Activated CD8-positive, alpha-beta memory T cell treated with anti-CD3 and anti-CD28 coated beads for 24 hours (primary cell): Measurements from ENCODE around the gene INCA1.

Experiments
- DNase-seq: peaks from one replicate; pipeline ENCODE4 v3.0.0-alpha.2; 2020

INCA1 gene

DNA sequence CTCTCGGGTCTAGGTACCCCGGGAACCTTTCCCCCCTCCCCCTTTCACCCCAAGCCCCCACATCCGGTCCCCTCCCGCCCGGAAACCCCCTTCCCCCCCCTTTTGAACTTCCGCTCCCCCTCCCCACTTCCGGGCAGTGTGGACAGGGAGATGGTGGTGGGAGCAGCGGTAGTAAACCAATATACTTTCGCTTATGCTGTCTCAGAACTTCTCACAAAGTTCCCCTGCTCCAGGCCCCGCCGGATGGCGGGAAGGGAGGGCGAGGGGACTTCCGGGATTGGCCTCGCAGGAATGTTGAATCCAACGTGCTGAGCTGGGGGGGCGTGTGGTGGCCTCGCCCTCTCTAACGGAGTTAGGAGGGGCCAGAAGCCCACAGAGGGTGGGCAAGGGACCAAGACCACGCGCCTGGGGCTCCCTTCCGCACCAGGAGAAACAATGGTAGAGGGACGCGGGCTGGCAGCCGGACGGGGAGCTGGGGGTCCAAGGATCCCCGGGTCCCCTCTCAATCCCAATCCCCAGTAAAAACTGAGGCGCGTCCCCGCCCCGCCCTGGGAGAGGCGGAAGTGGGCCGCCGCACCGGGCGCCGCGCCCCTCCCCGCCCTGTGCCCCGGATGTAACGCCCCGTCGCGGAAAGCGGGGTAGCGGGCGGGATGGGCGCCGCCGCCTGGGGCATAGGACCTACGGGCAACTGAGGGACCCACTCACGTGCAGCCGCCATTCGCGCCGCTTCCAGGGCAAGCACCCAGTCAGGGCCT lies 49.7 kb downstream of the INCA1 start:
- peak; percentile 89 for DNase-seq

DNA sequence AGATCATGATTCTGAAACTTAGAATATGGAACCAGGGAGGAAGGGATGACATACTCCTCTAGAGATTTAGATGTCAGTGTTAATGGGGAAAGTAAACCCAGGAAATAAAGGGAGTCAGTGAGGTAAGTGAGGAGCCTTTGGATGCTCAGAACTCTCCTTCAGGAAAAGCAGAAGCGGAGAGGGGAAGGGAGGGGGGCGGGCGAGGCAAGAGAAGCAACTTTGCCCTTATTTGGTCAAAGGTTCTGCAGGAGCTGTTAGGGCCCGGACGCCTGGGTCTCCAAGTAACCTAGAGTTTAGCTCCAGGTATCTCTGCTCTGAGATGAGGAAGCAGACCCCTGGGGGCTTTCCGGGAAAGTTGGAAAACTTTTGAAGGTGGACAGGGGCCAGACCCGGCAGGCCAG lies 50.3 kb downstream of the INCA1 start:
- DNase-seq = no peak

DNA sequence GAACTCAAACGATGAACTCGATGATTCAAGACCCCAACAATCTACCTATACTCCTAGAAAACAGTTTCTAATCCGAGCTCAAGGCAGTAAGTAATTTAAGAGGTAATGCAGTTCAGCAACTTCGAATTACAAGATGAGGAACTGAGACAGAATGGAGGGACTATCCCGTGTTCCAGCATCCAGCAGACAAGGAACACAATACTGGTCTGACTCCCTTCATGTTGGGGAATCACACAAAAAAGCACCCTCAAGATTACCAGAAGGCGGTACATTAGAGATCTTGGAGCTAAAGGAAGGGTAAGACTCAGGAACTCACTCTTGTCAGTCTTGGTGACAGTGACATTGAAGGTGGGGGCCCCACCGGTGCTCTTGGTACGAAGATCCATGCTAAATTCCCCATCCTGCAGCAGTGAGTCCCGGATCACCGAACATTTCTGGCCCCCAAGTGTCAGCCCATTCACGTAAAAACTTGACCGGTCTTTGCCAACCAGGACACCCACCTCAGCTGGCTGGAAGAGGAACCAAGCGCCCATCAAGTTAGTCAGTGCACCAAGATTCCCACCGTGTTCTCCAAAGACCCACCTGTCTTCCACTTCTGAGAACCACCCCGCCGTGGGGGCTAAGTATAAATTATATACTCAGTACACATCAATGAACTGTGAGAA lies 50.9 kb downstream of the INCA1 start:
- DNase-seq = no peak

DNA sequence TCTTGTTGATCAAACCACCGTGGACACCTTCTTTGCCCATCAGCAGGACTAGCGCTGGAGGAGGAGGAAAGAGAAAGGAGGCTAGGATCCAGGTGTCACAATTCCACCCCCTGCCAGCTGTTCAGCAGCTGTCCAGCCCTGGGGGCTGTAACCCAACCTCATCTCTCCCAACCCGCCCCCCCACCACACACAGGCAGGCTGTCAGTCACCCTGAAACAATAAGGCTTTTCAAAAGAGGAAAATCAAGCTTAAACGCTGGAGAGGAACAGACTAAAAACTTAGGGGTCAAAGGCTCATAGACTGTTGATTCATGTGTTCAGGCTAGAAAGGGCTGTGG lies 51.4 kb downstream of the INCA1 start:
- DNase-seq = no peak

GRCh38 chr17:4945176-4945943 lies 52.0 kb downstream of the INCA1 start:
- peak; percentile 92 for DNase-seq

GRCh38 chr17:4944554-4945175 lies 52.7 kb downstream of the INCA1 start:
- peak; percentile 77 for DNase-seq

DNA sequence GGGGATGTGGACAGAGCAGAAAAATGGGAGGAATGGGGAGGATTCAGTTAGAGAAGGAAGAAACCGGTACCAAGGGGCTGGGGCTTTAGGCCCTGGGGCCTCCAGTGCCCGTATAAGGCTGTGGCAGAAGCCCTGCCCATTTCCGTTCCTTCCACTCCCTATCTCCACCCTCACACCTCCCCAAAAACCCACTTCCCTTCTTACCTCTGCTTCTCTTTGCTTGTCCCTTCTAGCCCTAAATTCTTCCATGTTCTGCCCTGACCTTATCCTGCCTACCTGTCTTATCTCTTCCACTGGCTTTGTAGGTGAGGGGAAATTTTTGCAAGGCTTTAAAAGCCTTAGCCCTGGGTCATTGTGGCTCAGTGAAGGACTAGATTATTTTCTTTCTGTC lies 53.2 kb downstream of the INCA1 start:
- peak; percentile 73 for DNase-seq

DNA sequence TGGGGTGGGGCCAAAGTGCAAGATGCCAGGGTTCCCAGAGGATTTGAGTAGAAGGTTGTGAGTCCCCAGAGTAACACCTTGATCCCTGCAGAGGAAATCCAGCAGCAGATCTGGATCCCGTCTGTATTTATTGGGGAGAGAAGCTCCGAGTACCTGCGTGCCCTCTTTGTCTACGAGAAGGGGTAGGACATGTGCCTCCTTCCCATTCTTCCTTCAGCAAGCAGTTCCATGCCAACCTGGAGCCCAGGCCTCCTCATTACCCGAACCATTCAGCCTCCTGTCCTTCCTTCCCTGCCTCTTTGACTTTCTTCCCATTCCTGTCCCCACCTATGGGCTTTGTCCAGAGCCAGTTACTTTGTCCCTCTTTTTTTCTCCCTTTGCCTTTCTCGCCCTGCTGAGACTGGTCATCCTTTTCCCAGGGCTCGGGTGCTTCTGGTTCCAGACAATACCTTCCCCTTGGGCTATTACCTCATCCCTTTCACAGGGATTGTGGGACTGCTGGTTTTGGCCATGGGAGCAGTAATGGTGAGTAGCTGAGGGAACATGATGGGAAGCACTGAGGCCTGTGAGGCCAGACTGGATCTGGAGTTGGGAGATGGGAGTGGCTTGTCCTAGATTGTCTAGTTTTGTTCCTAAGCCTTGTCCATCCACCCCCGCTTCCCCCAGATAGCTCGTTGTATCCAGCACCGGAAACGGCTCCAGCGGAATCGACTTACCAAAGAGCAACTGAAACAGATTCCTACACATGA lies 54.4 kb downstream of the INCA1 start:
- DNase-seq = no peak

- DNase-seq = no peak
These were observed 56.1 kb downstream of the INCA1 start for GRCh38 chr17:4941319-4941610.

GRCh38 chr17:4940555-4941318 lies 56.6 kb downstream of the INCA1 start:
- no peak for DNase-seq

- peak; percentile 96 for DNase-seq
These were observed 57.3 kb downstream of the INCA1 start, which contains the start of the genes RNF167 and SLC25A11 for GRCh38 chr17:4939796-4940554. Gene RNF167, plus strand, starts transcription at chr17:4940268. Its CDS starts 642 bp downstream, at chr17:4940910. Gene SLC25A11, minus strand, starts transcription at chr17:4940046. Its CDS starts 136 bp downstream, at chr17:4939910.

- DNase-seq = no peak
These were observed 57.9 kb downstream of the INCA1 start for GRCh38 chr17:4939546-4939795.

DNA sequence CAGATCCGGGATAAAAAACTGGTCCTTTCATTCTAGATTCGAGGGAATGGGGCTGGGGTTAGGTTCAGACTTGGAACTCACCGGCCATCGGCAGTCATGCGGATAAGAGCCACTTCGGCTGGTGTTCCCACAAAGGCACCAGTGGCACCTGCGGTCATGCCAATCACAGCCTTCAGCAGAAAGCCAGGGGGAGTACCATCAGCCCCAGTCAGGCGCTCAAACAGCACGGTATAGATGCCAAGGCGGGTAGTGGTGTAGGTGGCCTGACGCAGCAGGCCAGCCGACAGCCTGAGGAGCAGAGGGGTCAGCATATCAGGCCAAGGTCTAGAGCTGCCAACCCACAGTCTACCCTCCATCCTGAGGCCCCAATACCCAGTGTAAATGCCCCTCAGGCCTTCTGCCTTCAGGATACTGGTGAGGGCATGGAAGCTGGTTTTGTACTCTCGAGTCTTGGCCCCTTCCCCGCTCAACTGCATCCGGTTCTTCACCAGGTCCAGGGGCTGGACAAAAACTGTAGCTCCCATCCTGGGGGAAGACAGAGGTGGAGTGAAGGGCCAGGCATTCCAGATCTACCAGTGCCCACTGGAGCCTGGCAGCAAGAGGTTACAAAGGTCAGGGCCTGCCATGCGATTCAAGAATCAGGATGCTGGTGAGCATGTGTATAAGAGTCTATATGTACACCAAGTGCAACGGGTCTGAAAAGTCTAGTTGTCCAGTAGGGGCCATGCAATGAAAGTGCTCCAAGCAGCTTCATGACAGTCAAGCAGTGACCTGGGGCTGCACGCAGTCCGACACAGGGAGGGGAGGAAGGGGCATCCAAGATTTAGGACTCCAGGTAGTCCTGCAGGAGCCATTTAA lies 58.4 kb downstream of the INCA1 start:
- DNase-seq = no peak
